Endothelial cell of umbilical vein (primary cell): ENCODE results near the gene GJB2.

Experiments
- EZH2 ChIP-seq: IDR thresholded peaks from 2 replicates; pipeline ENCODE4 v1.6.1; 2012; ENCODE audit warnings: borderline replicate concordance, low read depth, mild to moderate bottlenecking, moderate library complexity, low read length, inconsistent platforms; ENCODE audit not compliant: severe bottlenecking
- FOS ChIP-seq: IDR thresholded peaks from 2 replicates; pipeline ENCODE4 v1.6.1; 2011; ENCODE audit warnings: mild to moderate bottlenecking, low read length, moderate library complexity, borderline replicate concordance; ENCODE audit not compliant: insufficient read depth
- GATA2 ChIP-seq: IDR thresholded peaks from 2 replicates; pipeline ENCODE4 v1.7.0; 2011; ENCODE audit warnings: low read depth, mild to moderate bottlenecking, moderate library complexity, mixed read lengths, low read length; ENCODE audit not compliant: insufficient read length, insufficient read depth
- JUN ChIP-seq: IDR thresholded peaks from 2 replicates; pipeline ENCODE4 v1.6.1; 2011; ENCODE audit warnings: borderline replicate concordance, low read depth; ENCODE audit not compliant: insufficient read length, insufficient read depth
- MYC ChIP-seq: IDR thresholded peaks from one replicate; pipeline ENCODE4 v1.6.1; 2011; ENCODE audit warnings: mild to moderate bottlenecking, low read depth, low read length
- POLR2A ChIP-seq: IDR thresholded peaks from 2 replicates; pipeline ENCODE4 v1.6.1; 2012; ENCODE audit warnings: low read depth, mild to moderate bottlenecking, control low read depth, low read length
- POLR2AphosphoS5 ChIP-seq: IDR thresholded peaks from 2 replicates; pipeline ENCODE4 v1.6.1; 2012; ENCODE audit warnings: low read depth, mild to moderate bottlenecking, control low read depth, low read length, moderate library complexity; ENCODE audit not compliant: insufficient read depth
- TF ChIP-seq, protein P1 (sequence below), 2 donors: IDR thresholded peaks; 1 replicate in 1 of 2; 2 replicates in 1 of 2; pipeline ENCODE4 v1.5.1; 2011; ENCODE audit warnings: low read length in 2 of 2, mild to moderate bottlenecking in 2 of 2, moderate library complexity in 2 of 2, control low read depth in 1 of 2, inconsistent platforms in 1 of 2, low read depth in 1 of 2; ENCODE audit not compliant: insufficient read depth in 1 of 2; ENCODE audit errors: extremely low read depth in 1 of 2
- TF ChIP-seq, protein P2 (sequence below): IDR thresholded peaks from 2 replicates; pipeline ENCODE4 v1.6.1; 2011; ENCODE audit not compliant: insufficient read depth, insufficient read length

DNA sequence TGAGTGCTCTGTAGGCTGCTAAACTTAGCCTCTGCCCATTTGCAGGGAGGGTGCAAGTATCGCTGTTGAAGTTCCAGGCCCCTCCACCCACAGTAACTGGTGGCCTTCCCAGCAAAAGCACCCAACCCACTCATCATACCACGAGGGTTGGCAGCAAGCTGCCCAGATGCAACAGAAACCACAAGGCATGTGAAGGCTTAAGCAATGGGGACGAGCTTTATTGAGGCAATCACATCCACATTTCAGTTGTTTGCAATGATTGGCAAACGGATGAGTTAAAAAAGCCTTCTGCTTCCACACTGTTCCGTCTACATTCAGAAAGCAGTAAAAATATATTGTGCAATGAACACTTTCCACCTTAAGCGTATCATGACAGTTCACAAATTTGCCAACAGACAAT lies 29.0 kb upstream of the GJB2 start:
- TF ChIP-seq POLR2AphosphoS5, result no peak
- TF ChIP-seq, protein P1, sequence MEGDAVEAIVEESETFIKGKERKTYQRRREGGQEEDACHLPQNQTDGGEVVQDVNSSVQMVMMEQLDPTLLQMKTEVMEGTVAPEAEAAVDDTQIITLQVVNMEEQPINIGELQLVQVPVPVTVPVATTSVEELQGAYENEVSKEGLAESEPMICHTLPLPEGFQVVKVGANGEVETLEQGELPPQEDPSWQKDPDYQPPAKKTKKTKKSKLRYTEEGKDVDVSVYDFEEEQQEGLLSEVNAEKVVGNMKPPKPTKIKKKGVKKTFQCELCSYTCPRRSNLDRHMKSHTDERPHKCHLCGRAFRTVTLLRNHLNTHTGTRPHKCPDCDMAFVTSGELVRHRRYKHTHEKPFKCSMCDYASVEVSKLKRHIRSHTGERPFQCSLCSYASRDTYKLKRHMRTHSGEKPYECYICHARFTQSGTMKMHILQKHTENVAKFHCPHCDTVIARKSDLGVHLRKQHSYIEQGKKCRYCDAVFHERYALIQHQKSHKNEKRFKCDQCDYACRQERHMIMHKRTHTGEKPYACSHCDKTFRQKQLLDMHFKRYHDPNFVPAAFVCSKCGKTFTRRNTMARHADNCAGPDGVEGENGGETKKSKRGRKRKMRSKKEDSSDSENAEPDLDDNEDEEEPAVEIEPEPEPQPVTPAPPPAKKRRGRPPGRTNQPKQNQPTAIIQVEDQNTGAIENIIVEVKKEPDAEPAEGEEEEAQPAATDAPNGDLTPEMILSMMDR (IDR thresholded peaks at IDR 0.05; ENCODE audit: extremely low read depth in 1 of 2, insufficient read depth in 1 of 2, low read depth in 1 of 2, low read length in 2 of 2), result no peak
- TF ChIP-seq POLR2A, result no peak
- TF ChIP-seq JUN, result no peak
- no peak for TF ChIP-seq MYC
- TF ChIP-seq EZH2, result no peak
- TF ChIP-seq, protein P2, sequence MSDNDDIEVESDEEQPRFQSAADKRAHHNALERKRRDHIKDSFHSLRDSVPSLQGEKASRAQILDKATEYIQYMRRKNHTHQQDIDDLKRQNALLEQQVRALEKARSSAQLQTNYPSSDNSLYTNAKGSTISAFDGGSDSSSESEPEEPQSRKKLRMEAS, result no peak
- no peak for TF ChIP-seq FOS
- TF ChIP-seq GATA2, result no peak
